AG10803 (cell line): ENCODE data around the gene TMEM42.
A peak's percentile ranks its signal among the peaks of the same experiment; 100 is the strongest.
"Not testable (repeated sequence)": the region's sequence is repeated elsewhere in the genome, so short reads cannot be mapped to it uniquely, and the experiment has no call there.

ENCODE experiments used
- DNase-seq: peaks from one replicate; pipeline ENCODE4 v3.0.0; 2010; ENCODE audit warnings: low read depth
- H3K4me3 ChIP-seq: 2 replicates; pipeline ENCODE4 v1.5.1; 2011; ENCODE audit warnings: mild to moderate bottlenecking, low read length, control low read depth
- CTCF ChIP-seq: conservative IDR thresholded peaks from 2 replicates; pipeline ENCODE4 v1.5.1; 2011; ENCODE audit warnings: mild to moderate bottlenecking, low read length, control low read depth, inconsistent platforms

TMEM42 gene

GRCh38 chr3:44832965-44833364 lies 28.7 kb upstream of the TMEM42 start:
- no peak overlapping the region for H3K4me3 ChIP-seq
- TF ChIP-seq CTCF: no peak
- DNase-seq: no peak

- no peak overlapping the region for H3K4me3 ChIP-seq
- no peak for DNase-seq
- TF ChIP-seq CTCF: no peak
Measured at GRCh38 chr3:44833394-44833793, 28.3 kb upstream of the TMEM42 start.

- no peak for TF ChIP-seq CTCF
- no peak overlapping the region for H3K4me3 ChIP-seq
- no peak for DNase-seq
Measured at GRCh38 chr3:44835684-44836083, 26.0 kb upstream of the TMEM42 start.

GRCh38 chr3:44842376-44842775 lies 19.3 kb upstream of the TMEM42 start:
- no peak overlapping the region for H3K4me3 ChIP-seq

DNA sequence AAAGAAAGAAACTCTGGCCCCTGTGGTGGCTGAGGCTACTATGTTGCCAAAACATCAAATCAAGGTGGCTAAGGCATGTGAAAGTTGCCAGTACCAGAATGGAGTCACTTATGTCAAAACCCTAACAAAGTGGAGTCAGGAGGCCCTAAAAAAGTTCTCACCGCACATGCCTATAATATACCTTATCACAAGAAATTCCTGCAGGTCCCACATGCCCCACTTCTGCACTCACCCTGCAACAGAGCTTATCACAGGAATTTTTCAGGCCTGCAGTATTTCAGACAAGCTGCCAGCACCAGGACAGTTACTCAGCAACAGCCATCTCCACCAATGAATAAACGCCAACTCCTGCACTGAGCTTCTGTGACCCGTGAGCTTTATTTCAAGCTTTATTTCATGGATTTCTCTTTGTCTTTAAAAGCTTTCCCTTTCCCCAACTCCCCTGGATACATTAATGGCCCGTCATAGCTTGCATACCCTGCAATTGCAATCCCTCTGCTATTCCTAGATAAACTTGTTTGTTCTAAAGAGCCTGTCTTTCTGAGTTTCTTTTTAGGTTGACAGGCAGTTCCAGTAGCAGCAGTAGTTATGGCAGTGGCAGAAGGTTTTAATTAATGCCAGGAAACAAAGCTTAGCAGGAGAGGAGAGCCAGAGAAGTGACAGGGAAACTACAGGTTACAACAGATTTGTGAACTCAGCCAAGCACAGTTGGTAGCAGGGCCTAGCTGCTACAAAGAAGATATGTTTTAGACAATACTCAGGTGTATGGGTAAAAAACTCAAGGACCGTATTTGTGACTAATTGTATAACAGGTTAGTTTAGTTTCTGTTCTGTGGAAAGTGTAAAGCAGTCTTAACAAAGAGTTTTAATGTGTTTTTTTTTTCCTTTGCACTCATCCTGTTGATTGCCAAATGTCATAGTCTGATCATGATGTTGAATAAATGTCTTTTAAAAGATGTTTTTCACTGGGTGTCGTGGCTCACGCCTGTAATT lies 15.9 kb upstream of the TMEM42 start:
- TF ChIP-seq CTCF: no peak
- no peak overlapping the region for H3K4me3 ChIP-seq
- peak; percentile 35 for DNase-seq

More at GRCh38 chr3:44842376-44842775, 19.3 kb upstream of the TMEM42 start:
- no peak for TF ChIP-seq CTCF
- DNase-seq: no peak

GRCh38 chr3:44848634-44849033 lies 13.1 kb upstream of the TMEM42 start:
- DNase-seq: no peak
- TF ChIP-seq CTCF: no peak
- H3K4me3 ChIP-seq: no peak overlapping the region

- H3K4me3 ChIP-seq, DNase-seq: not testable (repeated sequence)
Measured at GRCh38 chr3:44856663-44857062, 5.0 kb upstream of the TMEM42 start.
